Left renal pelvis (tissue), 4 donors: ENCODE results near the gene SKIL. TPM values are rescaled to one million over a fixed set of nuclear protein-coding genes. Genes with fewer than 3 reads are reported as not detected.

Source experiments
- DNase-seq, 4 donors: peaks; one replicate each; pipeline ENCODE4 v3.0.0-alpha.2; 2013; ENCODE audit warnings: low read depth in 4 of 4, low spot score in 3 of 4
- polyA plus RNA-seq, 4 donors: library from polyadenylated mRNA; unstranded; fragments of 120-200 nt; gene quantifications; one replicate each; pipeline ENCODE4 v1.2.1, GENCODE V29; 2013; ENCODE audit not compliant: insufficient read length in 4 of 4

SKIL gene
- polyA plus RNA-seq, 4 donors: 44.9 to 64.7 (median 52.2) TPM

DNA sequence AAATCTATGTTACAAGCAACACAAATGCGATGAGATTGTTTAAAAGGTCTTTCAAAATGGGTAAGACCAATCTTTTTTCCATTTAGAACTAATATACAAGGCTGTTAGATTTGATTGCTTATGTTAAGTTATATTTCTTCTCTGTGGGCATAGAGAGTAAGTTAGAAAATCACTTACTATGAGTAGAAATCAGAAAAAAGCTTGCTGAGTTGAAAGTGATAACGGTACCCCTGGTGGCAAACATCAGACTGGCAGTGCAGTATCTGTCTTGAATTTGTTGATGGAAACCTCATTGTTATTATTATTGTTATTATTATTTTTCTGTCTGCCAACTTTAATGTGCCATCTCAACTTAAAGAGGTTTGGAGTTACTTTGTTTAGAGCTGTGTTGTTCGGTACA, 73.5 kb downstream of the SKIL start:
- DNase-seq: no peak

DNA sequence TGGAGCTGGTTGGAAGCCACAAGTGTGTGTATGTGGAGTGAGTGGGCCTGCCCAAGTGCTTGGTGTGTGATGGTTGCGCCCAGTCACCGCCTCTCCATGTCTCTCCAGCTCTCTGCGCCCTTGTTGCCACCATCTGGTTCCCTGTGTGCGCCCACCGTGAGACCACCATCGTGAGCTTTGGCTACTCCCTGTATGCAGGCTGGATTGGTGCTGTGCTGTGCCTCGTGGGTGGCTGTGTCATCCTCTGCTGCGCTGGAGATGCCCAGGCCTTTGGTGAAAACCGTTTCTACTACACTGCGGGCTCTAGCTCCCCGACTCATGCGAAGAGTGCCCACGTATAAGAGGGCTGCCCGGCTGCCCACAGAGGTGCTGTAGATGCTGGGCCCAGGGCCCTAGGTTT, 74.9 kb downstream of the SKIL start:
- DNase-seq: no peak

DNA sequence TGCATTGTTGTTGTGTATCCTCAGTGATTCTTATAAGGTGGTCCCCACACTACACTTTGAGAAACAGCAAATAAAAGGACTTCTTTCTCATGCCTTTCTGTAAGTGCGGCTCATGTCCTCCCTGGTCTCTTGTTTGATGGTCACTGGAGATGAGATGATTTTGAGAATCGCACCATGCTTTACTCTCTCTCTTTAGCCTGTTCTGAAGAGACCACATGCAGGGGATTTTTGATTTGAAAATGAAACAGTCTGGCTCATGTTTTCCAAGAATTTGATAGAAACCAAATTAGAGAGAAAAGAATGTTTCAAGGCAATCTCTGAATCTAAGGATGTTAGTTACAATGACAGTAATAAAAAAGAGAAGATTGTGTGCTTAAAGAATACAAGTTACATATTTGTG, 79.2 kb downstream of the SKIL start:
- DNase-seq: no peak

DNA sequence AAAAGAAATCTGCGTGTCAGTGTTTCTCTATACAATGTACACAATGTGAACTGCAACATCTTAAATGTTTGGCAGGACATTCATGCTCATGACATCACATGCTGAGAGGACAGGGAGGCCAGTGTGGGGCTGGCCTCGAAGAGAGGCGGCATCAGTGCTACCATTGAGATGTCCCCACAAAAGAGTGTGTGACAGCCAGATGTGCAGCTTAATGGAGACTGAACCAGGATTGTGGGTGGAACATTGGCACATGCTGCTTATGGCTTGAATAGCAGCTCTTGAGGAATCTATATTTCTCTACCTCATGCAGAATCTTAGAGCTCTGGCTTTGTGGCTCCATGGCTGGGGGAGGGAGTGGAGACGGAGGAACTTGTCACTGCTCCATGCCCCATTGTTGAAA, 79.7 kb downstream of the SKIL start:
- no peak for DNase-seq

DNA sequence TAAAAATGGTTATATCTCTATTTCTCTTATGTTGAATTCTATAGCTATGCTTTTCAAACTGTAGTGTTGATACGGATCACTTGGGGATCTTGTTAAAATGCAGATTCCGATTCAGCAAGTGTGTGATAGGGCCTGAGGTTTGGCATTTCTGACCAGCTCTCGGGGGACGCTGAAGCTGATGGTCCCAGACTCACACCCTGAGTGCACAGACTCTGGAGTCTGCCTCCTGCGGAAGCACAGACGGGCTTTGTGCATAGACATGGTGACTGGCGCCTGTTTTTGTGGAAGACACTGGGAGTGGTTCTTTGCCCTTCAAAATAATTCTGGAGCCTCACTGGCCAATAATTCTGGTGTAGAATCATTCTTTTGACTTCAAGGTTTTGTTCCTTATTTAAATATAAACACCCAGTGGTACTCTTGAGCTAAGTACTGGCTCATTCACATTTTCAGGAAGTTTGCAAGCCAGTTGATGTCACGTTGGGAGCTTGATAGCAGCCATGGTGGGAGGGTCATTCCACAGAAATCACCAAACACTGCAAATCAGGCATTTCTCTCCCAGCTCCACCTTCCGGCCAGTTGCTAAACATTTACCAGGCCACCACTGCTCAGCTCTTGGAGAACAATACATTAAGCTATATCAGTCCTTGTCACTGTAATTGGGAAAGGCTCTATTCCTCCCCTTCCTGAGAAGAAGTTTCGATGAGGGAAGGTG, 80.3 kb downstream of the SKIL start:
- no peak for DNase-seq

DNA sequence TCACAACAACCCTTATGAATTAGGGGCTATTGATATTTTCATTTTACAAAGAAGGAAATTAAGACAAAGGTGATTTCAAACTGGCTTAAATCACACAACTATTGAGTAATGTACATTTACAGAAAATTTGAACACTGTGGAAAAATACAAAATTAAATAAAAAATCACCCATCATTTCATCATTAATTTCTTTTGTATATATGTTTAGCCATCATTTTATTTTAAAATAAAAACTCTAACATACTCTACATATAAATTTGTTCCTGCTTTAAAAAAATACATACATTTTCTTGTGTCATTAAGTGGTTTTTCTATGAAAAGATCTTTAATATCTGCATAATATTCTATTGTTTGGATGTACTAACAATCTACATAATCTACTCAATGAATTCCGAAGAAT, 81.3 kb downstream of the SKIL start:
- DNase-seq: no peak

DNA sequence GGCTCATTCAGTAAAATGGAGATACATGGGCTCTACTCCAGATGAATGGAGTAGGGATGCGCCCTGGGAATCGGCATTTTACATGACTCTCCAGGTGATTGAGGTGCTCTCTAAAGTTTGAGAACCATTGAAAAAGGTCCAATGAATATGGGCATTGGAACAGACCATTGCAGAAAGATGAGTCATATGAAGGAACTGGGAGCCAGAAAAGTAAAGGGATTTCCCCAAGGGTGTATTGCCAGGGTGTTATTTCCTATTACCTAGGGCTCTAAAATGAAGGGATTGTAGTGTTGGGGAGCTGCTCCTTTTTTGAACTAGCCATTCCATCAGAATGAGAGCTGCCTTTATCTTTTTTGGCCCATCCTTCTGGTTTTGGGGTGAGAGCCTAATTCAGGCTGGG, 82.8 kb downstream of the SKIL start:
- no peak for DNase-seq

DNA sequence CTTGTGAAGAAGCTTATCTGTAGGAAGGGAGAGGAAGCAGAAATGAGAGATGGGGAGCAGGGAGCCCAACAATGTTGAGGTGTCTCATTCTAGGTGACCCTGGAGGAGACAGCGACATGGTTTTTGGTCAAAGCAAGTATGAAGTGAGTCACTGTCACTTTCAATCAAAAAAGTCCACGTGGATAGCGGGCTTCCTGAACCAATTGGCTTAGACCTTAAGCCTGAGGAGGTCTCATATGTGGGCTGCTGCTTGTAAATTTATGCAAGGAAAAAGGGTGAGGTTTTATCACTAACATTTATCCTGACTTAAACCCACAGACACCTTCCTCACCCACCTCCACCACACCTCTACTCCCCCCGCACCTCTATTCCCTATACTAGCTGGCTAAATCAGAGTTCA, 83.9 kb downstream of the SKIL start:
- no peak for DNase-seq

DNA sequence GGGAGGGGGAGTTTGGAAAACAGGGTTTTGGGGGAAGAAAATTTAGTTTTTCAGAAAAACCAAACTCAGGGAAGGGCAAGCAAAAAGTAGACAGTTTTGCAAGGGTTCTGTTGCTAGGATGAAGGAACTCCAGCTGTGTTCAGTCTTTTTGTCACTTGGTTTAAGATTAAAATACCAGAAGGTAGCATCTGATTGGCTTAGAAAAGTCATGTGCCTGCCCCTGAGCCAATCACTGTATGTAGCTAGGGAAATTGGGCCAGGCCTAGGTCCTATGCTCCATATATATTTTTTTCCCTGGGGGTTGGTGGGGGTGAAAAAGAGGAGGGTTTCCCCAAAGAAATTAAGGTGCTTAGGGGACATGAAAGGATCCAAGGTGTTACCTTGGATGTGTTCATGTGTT, 85.4 kb downstream of the SKIL start:
- no peak for DNase-seq

DNA sequence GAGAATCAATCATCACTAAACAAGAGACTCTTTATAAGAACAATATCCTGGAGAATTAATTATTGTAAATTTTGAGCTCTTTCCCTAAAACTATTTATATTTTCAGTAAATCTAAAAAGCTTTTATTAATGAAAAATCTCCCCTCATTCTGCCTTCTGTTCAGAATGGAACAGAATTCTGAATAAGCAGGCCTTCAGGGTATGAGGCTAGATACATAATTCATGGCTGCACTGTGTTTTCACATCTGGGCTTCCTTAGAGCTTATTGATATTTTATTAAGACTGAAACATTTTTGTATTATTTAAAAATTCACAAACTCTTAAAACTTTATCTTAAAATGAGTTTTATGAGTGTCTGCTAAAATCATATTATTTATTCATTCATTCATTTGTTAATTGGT, 85.9 kb downstream of the SKIL start:
- DNase-seq: no peak

Other genes starting within 250 kb of the SKIL start
- 10 to 100 TPM; 25.7 to 33.5 (median 30.9) TPM for gene PHC3, start 176.0 kb upstream of the SKIL start, polyA plus RNA-seq
- gene PRKCI, start 135.3 kb upstream of the SKIL start, polyA plus RNA-seq: 10 to 100 TPM; 54.8 to 87.6 (median 77.6) TPM
- 100 to 1,000 TPM; 200 to 483 (median 288) TPM for gene CLDN11, start 61.2 kb downstream of the SKIL start, polyA plus RNA-seq
- 1 to 10 TPM; 1.3 to 3.1 (median 2.5) TPM for gene SLC7A14, start 228.4 kb downstream of the SKIL start, polyA plus RNA-seq